Measurements from ENCODE around the gene GPATCH1. TPM values are rescaled to one million over a fixed set of nuclear protein-coding genes. Genes with fewer than 3 reads are reported as not detected.

Gene GPATCH1
- total and polyA plus RNA-seq, 2 donors from 2014 or later, result 4.3 to 9.1 TPM

GRCh38 chr19:33071887-33072286 lies 9.1 kb upstream of the GPATCH1 start:
- Histone ChIP-seq H3K4me3 (ENCODE audit: low read length in 3 of 3) (no peak overlapping the region), H3K27me3 (ENCODE audit: control insufficient read depth, insufficient read depth, low read length) (no peaks in the 10 kb centered on the region), H3K27ac (ENCODE audit: low read depth in 2 of 2, low read length in 2 of 2) (no peak overlapping the region), H3K9me3 (ENCODE audit: control insufficient read depth in 2 of 3, insufficient read depth in 1 of 3, low read length in 3 of 3) (no peaks in the 10 kb centered on the region), H3K4me1 (ENCODE audit: control insufficient read depth in 2 of 3, insufficient read depth in 2 of 3, low read depth in 1 of 3, low read length in 3 of 3) (no peaks in the 10 kb centered on the region), H3K9ac (ENCODE audit: low read length in 3 of 3) (no peak overlapping the region), H3K36me3 (ENCODE audit: control insufficient read depth in 2 of 3, insufficient read depth in 3 of 3, low read length in 3 of 3) (no peaks in the 10 kb centered on the region)
- TF ChIP-seq, protein P1, sequence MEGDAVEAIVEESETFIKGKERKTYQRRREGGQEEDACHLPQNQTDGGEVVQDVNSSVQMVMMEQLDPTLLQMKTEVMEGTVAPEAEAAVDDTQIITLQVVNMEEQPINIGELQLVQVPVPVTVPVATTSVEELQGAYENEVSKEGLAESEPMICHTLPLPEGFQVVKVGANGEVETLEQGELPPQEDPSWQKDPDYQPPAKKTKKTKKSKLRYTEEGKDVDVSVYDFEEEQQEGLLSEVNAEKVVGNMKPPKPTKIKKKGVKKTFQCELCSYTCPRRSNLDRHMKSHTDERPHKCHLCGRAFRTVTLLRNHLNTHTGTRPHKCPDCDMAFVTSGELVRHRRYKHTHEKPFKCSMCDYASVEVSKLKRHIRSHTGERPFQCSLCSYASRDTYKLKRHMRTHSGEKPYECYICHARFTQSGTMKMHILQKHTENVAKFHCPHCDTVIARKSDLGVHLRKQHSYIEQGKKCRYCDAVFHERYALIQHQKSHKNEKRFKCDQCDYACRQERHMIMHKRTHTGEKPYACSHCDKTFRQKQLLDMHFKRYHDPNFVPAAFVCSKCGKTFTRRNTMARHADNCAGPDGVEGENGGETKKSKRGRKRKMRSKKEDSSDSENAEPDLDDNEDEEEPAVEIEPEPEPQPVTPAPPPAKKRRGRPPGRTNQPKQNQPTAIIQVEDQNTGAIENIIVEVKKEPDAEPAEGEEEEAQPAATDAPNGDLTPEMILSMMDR (IDR thresholded peaks at IDR 0.05; ENCODE audit: borderline replicate concordance, extremely low read depth, insufficient read depth), result no peak
- intact Hi-C loops (cut with DNase I), result no loop called here
- FAIRE-seq (no peak), DNase-seq (no peak)

GRCh38 chr19:33075519-33075918 lies 5.5 kb upstream of the GPATCH1 start:
- H3K36me3 ChIP-seq (ENCODE audit: control insufficient read depth in 2 of 3, insufficient read depth in 3 of 3, low read length in 3 of 3), result no peaks in the 10 kb centered on the region
- intact Hi-C loops (cut with DNase I), result no loop called here
- H3K4me1 ChIP-seq (ENCODE audit: control insufficient read depth in 2 of 3, insufficient read depth in 2 of 3, low read depth in 1 of 3, low read length in 3 of 3), result peaks cover 0 to 2% (median 0%) of the 10 kb centered on the region in 3 donors
- DNase-seq (no peak), FAIRE-seq (no peak)
- H3K9me3 ChIP-seq (ENCODE audit: control insufficient read depth in 2 of 3, insufficient read depth in 1 of 3, low read length in 3 of 3), result no peaks in the 10 kb centered on the region
- no peak overlapping the region for H3K9ac ChIP-seq (ENCODE audit: low read length in 3 of 3)
- TF ChIP-seq, protein P1 (IDR thresholded peaks at IDR 0.05; ENCODE audit: borderline replicate concordance, extremely low read depth, insufficient read depth), result no peak
- no peak overlapping the region for H3K27ac ChIP-seq (ENCODE audit: low read depth in 2 of 2, low read length in 2 of 2)
- H3K27me3 ChIP-seq (ENCODE audit: control insufficient read depth, insufficient read depth, low read length), result no peaks in the 10 kb centered on the region
- H3K4me3 ChIP-seq (ENCODE audit: low read length in 3 of 3), result no peak overlapping the region

- FAIRE-seq, result no peak
- Histone ChIP-seq H3K27me3 (ENCODE audit: control insufficient read depth, insufficient read depth, low read length) (no peaks in the 10 kb centered on the region), H3K36me3 (ENCODE audit: control insufficient read depth in 2 of 3, insufficient read depth in 3 of 3, low read length in 3 of 3) (peaks cover 0 to 14% (median 6%) of the 10 kb centered on the region in 3 donors), H3K27ac (ENCODE audit: low read depth in 2 of 2, low read length in 2 of 2) (no peak overlapping the region), H3K9me3 (ENCODE audit: control insufficient read depth in 2 of 3, insufficient read depth in 1 of 3, low read length in 3 of 3) (no peaks in the 10 kb centered on the region), H3K4me3 (ENCODE audit: low read length in 3 of 3) (no peak overlapping the region), H3K4me1 (ENCODE audit: control insufficient read depth in 2 of 3, insufficient read depth in 2 of 3, low read depth in 1 of 3, low read length in 3 of 3) (peaks cover 0 to 11% (median 8%) of the 10 kb centered on the region in 3 donors), H3K9ac (ENCODE audit: low read length in 3 of 3) (no peak overlapping the region)
- intact Hi-C loops (cut with DNase I), result no loop called here
- TF ChIP-seq, protein P1 (IDR thresholded peaks at IDR 0.05; ENCODE audit: borderline replicate concordance, extremely low read depth, insufficient read depth), result no peak
- DNase-seq, result no peak
These were observed 4.7 kb downstream of the GPATCH1 start for GRCh38 chr19:33085570-33086128.

DNA sequence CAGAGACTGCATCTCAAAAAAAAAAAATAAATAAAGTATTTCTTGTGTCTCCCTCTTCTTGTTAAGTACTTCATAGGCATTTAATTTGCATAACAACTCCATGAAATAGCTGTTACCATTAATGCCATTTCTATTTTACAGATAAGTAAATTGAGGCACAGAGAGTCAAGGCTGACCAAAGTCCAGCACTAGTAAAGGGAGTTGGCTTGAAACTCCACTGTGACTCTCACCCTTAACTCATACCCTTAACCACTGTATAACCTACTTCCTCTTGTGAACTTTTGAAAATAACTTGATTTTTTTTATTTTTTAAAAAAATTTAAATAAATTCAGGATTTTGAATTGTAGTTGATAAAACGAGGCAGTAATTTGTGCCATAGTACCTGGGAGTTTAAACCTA lies 6.0 kb downstream of the GPATCH1 start:
- Histone ChIP-seq H3K9me3 (ENCODE audit: control insufficient read depth in 2 of 3, insufficient read depth in 1 of 3, low read length in 3 of 3) (no peaks in the 10 kb centered on the region), H3K36me3 (ENCODE audit: control insufficient read depth in 2 of 3, insufficient read depth in 3 of 3, low read length in 3 of 3) (peaks cover 0 to 21% (median 6%) of the 10 kb centered on the region in 3 donors), H3K27me3 (ENCODE audit: control insufficient read depth, insufficient read depth, low read length) (no peaks in the 10 kb centered on the region), H3K4me1 (ENCODE audit: control insufficient read depth in 2 of 3, insufficient read depth in 2 of 3, low read depth in 1 of 3, low read length in 3 of 3) (peaks cover 0 to 6% (median 3%) of the 10 kb centered on the region in 3 donors), H3K9ac (ENCODE audit: low read length in 3 of 3) (no peak overlapping the region), H3K4me3 (ENCODE audit: low read length in 3 of 3) (no peak overlapping the region), H3K27ac (ENCODE audit: low read depth in 2 of 2, low read length in 2 of 2) (no peak overlapping the region)
- no peak for DNase-seq
- intact Hi-C loops (cut with DNase I), result no loop called here
- FAIRE-seq, result no peak
- TF ChIP-seq, protein P1 (IDR thresholded peaks at IDR 0.05; ENCODE audit: borderline replicate concordance, extremely low read depth, insufficient read depth), result no peak

Data from kidney (tissue), 14 donors.